Measurements from ENCODE around the gene CPM. TPM values are rescaled to one million over a fixed set of nuclear protein-coding genes. Genes with fewer than 3 reads are reported as not detected.

Gene CPM
- polyA plus RNA-seq, 1 donor (not counting 4 experiments of a cell fraction or from before 2014, with no cell fraction given), result 2.5 TPM

DNA sequence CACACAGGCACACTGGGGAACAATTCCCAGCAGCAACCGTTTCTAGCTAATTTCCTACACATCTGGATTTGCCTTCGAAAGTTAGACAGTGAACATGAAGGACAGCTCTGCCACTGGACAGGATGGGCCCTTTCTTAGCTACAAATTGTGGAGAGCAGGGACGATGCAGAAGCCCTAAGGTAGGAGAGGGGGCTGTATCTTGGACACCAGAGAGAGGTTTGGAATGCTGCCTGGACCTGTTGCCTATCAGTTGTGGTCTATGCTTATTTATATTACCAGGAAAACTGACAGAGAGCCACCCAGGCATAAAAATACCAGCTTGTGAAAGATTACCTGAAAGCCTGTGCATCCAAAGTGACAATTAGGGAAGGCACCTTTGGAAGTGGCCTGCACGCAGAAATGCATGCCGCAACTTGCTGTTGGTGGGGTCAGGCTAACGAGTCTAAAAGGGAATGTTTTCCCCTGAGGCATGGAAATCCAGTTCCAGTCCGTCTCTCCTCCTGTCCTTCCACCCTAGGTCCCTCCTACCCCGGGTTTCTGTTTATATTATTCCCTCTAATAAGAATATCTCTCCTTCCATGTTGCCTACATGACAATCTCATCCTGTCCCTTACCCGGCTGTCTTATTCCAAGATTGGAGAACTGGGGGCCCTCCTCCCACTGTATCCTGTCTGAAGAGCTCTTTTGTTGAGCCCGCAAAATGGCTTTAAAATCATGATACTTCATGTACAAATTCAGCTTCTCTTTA is 64.8 kb downstream of the CPM start:
- TF ChIP-seq, protein P1, sequence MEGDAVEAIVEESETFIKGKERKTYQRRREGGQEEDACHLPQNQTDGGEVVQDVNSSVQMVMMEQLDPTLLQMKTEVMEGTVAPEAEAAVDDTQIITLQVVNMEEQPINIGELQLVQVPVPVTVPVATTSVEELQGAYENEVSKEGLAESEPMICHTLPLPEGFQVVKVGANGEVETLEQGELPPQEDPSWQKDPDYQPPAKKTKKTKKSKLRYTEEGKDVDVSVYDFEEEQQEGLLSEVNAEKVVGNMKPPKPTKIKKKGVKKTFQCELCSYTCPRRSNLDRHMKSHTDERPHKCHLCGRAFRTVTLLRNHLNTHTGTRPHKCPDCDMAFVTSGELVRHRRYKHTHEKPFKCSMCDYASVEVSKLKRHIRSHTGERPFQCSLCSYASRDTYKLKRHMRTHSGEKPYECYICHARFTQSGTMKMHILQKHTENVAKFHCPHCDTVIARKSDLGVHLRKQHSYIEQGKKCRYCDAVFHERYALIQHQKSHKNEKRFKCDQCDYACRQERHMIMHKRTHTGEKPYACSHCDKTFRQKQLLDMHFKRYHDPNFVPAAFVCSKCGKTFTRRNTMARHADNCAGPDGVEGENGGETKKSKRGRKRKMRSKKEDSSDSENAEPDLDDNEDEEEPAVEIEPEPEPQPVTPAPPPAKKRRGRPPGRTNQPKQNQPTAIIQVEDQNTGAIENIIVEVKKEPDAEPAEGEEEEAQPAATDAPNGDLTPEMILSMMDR (optimal IDR thresholded peaks at IDR 0.05 in 1 of 3, IDR thresholded peaks at IDR 0.05 in 1 of 3, conservative IDR thresholded peaks at IDR 0.05 in 1 of 3; ENCODE audit: extremely low read depth in 1 of 3, insufficient read depth in 2 of 3, low read length in 3 of 3), result no peak
- TF ChIP-seq EZH2 (IDR thresholded peaks at IDR 0.05; ENCODE audit: low read length), result no peak
- Histone ChIP-seq H2AFZ (ENCODE audit: control insufficient read depth, low read length) (no peak overlapping the region), H3K9ac (ENCODE audit: control insufficient read depth, extremely low read depth, insufficient read depth, low read length) (no peak overlapping the region), H3K4me1 (ENCODE audit: control insufficient read depth, extremely low read depth, insufficient read depth, low read length) (peaks cover 11% of the 10 kb centered on the region), H3K36me3 (ENCODE audit: control insufficient read depth in 2 of 2, extremely low read depth in 1 of 2, insufficient read depth in 2 of 2, low read length in 2 of 2) (no peaks in the 10 kb centered on the region), H3K27me3 (ENCODE audit: control insufficient read depth, extremely low read depth, insufficient read depth, low read length) (no peaks in the 10 kb centered on the region), H3K9me1 (ENCODE audit: control insufficient read depth, extremely low read depth, insufficient read depth, low read length) (no peaks in the 10 kb centered on the region), H3K27ac (ENCODE audit: control insufficient read depth, insufficient read depth, low read length) (no peak overlapping the region), H3K79me2 (ENCODE audit: control insufficient read depth, insufficient read depth, low read length) (no peaks in the 10 kb centered on the region), H4K20me1 (ENCODE audit: control insufficient read depth, extremely low read depth, insufficient read depth, low read length) (no peaks in the 10 kb centered on the region), H3K4me3 (ENCODE audit: control insufficient read depth in 2 of 3, extremely low read depth in 1 of 3, insufficient read depth in 2 of 3, low read depth in 1 of 3, low read length in 3 of 3) (no peak overlapping the region), H3K4me2 (ENCODE audit: control insufficient read depth, extremely low read depth, insufficient read depth, low read depth, low read length) (no peak overlapping the region), H3K9me3 (ENCODE audit: control insufficient read depth, low read depth, low read length) (no peaks in the 10 kb centered on the region)
- no peak for FAIRE-seq
- dilution Hi-C loops (cut with MboI; ENCODE audit: extremely low pct_ligation_motif_present, low sequenced_read_pairs), result no loop called here
- DNase-seq (ENCODE audit: low read depth, low spot score), result no peak

DNA sequence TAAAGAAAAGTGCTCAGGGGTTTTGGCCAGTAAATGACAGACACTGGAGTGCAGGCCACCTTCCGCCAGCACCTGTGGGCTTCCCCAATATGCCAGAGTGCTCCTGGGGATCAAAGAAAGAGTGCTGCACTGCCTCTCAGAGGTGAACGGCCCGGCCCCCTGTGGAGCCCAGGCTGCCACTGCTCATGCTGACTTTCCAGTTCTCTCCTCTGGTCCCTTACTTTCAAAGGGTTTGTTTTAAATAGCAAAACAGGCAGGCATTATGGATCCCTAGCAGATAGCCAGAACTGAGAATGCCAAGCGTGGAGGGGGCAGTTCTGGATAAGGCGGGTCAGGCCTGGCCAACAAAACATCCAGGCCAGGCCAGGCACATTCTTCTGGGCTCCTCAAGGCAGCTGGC is 65.4 kb downstream of the CPM start:
- Histone ChIP-seq H3K4me2 (ENCODE audit: control insufficient read depth, extremely low read depth, insufficient read depth, low read depth, low read length) (no peak overlapping the region), H3K27me3 (ENCODE audit: control insufficient read depth, extremely low read depth, insufficient read depth, low read length) (no peaks in the 10 kb centered on the region), H3K4me3 (ENCODE audit: control insufficient read depth in 2 of 3, extremely low read depth in 1 of 3, insufficient read depth in 2 of 3, low read depth in 1 of 3, low read length in 3 of 3) (no peak overlapping the region), H2AFZ (ENCODE audit: control insufficient read depth, low read length) (no peak overlapping the region), H4K20me1 (ENCODE audit: control insufficient read depth, extremely low read depth, insufficient read depth, low read length) (no peaks in the 10 kb centered on the region), H3K4me1 (ENCODE audit: control insufficient read depth, extremely low read depth, insufficient read depth, low read length) (peaks cover 11% of the 10 kb centered on the region), H3K9ac (ENCODE audit: control insufficient read depth, extremely low read depth, insufficient read depth, low read length) (no peak overlapping the region), H3K79me2 (ENCODE audit: control insufficient read depth, insufficient read depth, low read length) (no peaks in the 10 kb centered on the region), H3K9me1 (ENCODE audit: control insufficient read depth, extremely low read depth, insufficient read depth, low read length) (no peaks in the 10 kb centered on the region), H3K9me3 (ENCODE audit: control insufficient read depth, low read depth, low read length) (no peaks in the 10 kb centered on the region), H3K27ac (ENCODE audit: control insufficient read depth, insufficient read depth, low read length) (no peak overlapping the region), H3K36me3 (ENCODE audit: control insufficient read depth in 2 of 2, extremely low read depth in 1 of 2, insufficient read depth in 2 of 2, low read length in 2 of 2) (no peaks in the 10 kb centered on the region)
- dilution Hi-C loops (cut with MboI; ENCODE audit: extremely low pct_ligation_motif_present, low sequenced_read_pairs), result no loop called here
- DNase-seq (ENCODE audit: low read depth, low spot score) (no peak), FAIRE-seq (no peak)
- no peak for TF ChIP-seq EZH2 (IDR thresholded peaks at IDR 0.05; ENCODE audit: low read length)
- TF ChIP-seq, protein P1 (optimal IDR thresholded peaks at IDR 0.05 in 1 of 3, IDR thresholded peaks at IDR 0.05 in 1 of 3, conservative IDR thresholded peaks at IDR 0.05 in 1 of 3; ENCODE audit: extremely low read depth in 1 of 3, insufficient read depth in 2 of 3, low read length in 3 of 3), result no peak

Data from keratinocyte (primary cell).